GM23338 (cell line): ENCODE data around the gene VSIR.

Experiments used
- CREB1 ChIP-seq: fragments of 250-450 bp; sonication (Bioruptor Pico); IDR thresholded peaks from 2 replicates; pipeline ENCODE4 v1.5.0; 2020; ENCODE audit warnings: low read depth, mild to moderate bottlenecking, moderate library complexity
- CTCF ChIP-seq, 2 experiments: fragments of 200-600 bp in 1 of 2; sonication (generic) in 1 of 2; conservative IDR thresholded peaks; 2 replicates each; pipeline versions ENCODE4 v1.5.1 to v1.6.1; 2016 to 2017; ENCODE audit warnings: antibody characterized with exemption in 2 of 2, low read depth in 2 of 2, mild to moderate bottlenecking in 2 of 2, moderate library complexity in 1 of 2
- ETS1 ChIP-seq: IDR thresholded peaks from 2 replicates; pipeline ENCODE4 v1.6.1; 2016; ENCODE audit warnings: antibody characterized with exemption
- EZH2 ChIP-seq: fragments of 200-600 bp; sonication (generic); IDR thresholded peaks from one replicate; pipeline ENCODE4 v1.8.0; 2017; ENCODE audit warnings: antibody characterized with exemption, mild to moderate bottlenecking, low read depth; ENCODE audit not compliant: unreplicated experiment
- EZH2phosphoT487 ChIP-seq: fragments of 200-600 bp; sonication (generic); IDR thresholded peaks from one replicate; pipeline ENCODE4 v1.8.1; 2018; ENCODE audit warnings: antibody characterized with exemption; ENCODE audit not compliant: unreplicated experiment
- JUNB ChIP-seq: IDR thresholded peaks from one replicate; pipeline ENCODE4 v1.6.1; 2016; ENCODE audit warnings: antibody characterized with exemption; ENCODE audit not compliant: unreplicated experiment
- NANOG ChIP-seq: IDR thresholded peaks from 2 replicates; pipeline ENCODE4 v1.6.1; 2016; ENCODE audit warnings: antibody characterized with exemption, borderline replicate concordance
- POLR2AphosphoS5 ChIP-seq: IDR thresholded peaks from 2 replicates; pipeline ENCODE4 v1.6.1; 2016; ENCODE audit warnings: antibody characterized with exemption, low read depth
- ZNF114 ChIP-seq: fragments of 250-450 bp; sonication (Bioruptor Pico); IDR thresholded peaks from 2 replicates; pipeline ENCODE4 v1.5.0; 2020; ENCODE audit warnings: mild to moderate bottlenecking, moderate library complexity
- ZNF331 ChIP-seq: fragments of 250-450 bp; sonication (Bioruptor Pico); IDR thresholded peaks from 2 replicates; pipeline ENCODE4 v1.5.0; 2020; ENCODE audit warnings: low read depth, mild to moderate bottlenecking, moderate library complexity
- TF ChIP-seq, protein P1 (sequence below): IDR thresholded peaks from one replicate; pipeline ENCODE4 v1.6.1; 2018; ENCODE audit warnings: antibody characterized with exemption; ENCODE audit not compliant: unreplicated experiment

GRCh38 chr10:71741671-71742070 is 31.6 kb downstream of the VSIR start:
- no peak for TF ChIP-seq CTCF (conservative IDR thresholded peaks at IDR 0.05; ENCODE audit: low read depth in 2 of 2)
- TF ChIP-seq EZH2: no peak
- TF ChIP-seq POLR2AphosphoS5: no peak
- no peak for TF ChIP-seq EZH2phosphoT487
- TF ChIP-seq, protein P1, sequence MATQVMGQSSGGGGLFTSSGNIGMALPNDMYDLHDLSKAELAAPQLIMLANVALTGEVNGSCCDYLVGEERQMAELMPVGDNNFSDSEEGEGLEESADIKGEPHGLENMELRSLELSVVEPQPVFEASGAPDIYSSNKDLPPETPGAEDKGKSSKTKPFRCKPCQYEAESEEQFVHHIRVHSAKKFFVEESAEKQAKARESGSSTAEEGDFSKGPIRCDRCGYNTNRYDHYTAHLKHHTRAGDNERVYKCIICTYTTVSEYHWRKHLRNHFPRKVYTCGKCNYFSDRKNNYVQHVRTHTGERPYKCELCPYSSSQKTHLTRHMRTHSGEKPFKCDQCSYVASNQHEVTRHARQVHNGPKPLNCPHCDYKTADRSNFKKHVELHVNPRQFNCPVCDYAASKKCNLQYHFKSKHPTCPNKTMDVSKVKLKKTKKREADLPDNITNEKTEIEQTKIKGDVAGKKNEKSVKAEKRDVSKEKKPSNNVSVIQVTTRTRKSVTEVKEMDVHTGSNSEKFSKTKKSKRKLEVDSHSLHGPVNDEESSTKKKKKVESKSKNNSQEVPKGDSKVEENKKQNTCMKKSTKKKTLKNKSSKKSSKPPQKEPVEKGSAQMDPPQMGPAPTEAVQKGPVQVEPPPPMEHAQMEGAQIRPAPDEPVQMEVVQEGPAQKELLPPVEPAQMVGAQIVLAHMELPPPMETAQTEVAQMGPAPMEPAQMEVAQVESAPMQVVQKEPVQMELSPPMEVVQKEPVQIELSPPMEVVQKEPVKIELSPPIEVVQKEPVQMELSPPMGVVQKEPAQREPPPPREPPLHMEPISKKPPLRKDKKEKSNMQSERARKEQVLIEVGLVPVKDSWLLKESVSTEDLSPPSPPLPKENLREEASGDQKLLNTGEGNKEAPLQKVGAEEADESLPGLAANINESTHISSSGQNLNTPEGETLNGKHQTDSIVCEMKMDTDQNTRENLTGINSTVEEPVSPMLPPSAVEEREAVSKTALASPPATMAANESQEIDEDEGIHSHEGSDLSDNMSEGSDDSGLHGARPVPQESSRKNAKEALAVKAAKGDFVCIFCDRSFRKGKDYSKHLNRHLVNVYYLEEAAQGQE: no peak
- no peak for TF ChIP-seq JUNB
- TF ChIP-seq ZNF331 (CRISPR knock-in tag): no peak
- TF ChIP-seq NANOG: no peak
- TF ChIP-seq CREB1 (CRISPR knock-in tag): no peak
- no peak for TF ChIP-seq ZNF114 (CRISPR knock-in tag)
- no peak for TF ChIP-seq ETS1
